Upper lobe of right lung (tissue), 1 donor: ENCODE measurements around the gene NBPF8. TPM values are rescaled to one million over a fixed set of nuclear protein-coding genes. Genes with fewer than 3 reads are reported as not detected.
"Not testable (repeated sequence)": the region's sequence is repeated elsewhere in the genome, so short reads cannot be mapped to it uniquely, and the experiment has no call there.

ENCODE experiments used
- ATAC-seq: fragments of 200-7000 bp; cut with Tn5 transposase; one replicate; pipeline ENCODE4 v1.9.1; 2020; ENCODE audit warnings: mild to moderate bottlenecking, moderate library complexity
- DNase-seq: peaks from one replicate; pipeline ENCODE4 v3.0.0-alpha.2; 2020
- H3K27ac ChIP-seq: fragments of 200-600 bp; one replicate; pipeline ENCODE4 v1.8.0; 2022
- H3K27me3 ChIP-seq: fragments of 200-600 bp; one replicate; pipeline ENCODE4 v1.8.0; 2022; ENCODE audit warnings: mild to moderate bottlenecking
- H3K36me3 ChIP-seq: fragments of 200-600 bp; one replicate; pipeline ENCODE4 v1.8.0; 2022
- H3K4me1 ChIP-seq: fragments of 200-600 bp; one replicate; pipeline ENCODE4 v1.8.0; 2022
- H3K4me3 ChIP-seq: fragments of 200-600 bp; one replicate; pipeline ENCODE4 v1.8.0; 2022; ENCODE audit warnings: mild to moderate bottlenecking
- H3K9me3 ChIP-seq: fragments of 200-600 bp; one replicate; pipeline ENCODE4 v1.8.0; 2022
- intact Hi-C: fragments of 100-400 bp; cut with DNase I; formaldehyde crosslinking; loops from one replicate; pipeline ENCODE4 v1.11.0; 2022
- long read RNA-seq: library from polyadenylated mRNA; unstranded; transcript quantifications from one replicate; pipeline ENCODE4 v2.0.0, GENCODE V29; 2021
- total RNA-seq: library from RNA; stranded (reverse); fragmentation: NEBNext Ultra II Directional; extraction: Animal tissue kit (Norgen Biotek cat#: 25700); gene quantifications from one replicate; pipeline ENCODE4 v1.2.1, GENCODE V29; 2021
- donor health status: DM: no; HTN: yes; CAD: no; lungs with severe emphysema.

Gene NBPF8, protein sequence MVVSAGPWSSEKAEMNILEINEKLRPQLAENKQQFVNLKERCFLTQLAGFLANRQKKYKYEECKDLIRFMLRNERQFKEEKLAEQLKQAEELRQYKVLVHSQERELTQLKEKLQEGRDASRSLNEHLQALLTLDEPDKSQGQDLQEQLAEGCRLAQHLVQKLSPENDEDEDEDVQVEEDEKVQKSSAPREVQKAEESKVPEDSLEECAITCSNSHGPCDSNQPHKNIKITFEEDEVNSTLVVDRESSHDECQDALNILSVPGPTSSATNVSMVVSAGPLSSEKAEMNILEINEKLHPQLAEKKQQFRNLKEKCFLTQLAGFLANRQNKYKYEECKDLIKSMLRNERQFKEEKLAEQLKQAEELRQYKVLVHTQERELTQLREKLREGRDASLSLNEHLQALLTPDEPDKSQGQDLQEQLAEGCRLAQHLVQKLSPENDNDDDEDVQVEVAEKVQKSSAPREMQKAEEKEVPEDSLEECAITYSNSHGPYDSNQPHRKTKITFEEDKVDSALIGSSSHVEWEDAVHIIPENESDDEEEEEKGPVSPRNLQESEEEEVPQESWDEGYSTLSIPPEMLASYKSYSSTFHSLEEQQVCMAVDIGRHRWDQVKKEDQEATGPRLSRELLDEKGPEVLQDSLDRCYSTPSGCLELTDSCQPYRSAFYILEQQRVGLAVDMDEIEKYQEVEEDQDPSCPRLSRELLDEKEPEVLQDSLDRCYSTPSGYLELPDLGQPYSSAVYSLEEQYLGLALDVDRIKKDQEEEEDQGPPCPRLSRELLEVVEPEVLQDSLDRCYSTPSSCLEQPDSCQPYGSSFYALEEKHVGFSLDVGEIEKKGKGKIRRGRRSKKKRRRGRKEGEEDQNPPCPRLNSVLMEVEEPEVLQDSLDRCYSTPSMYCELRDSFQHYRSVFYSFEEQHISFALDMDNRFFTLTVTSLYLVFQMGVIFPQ
- total RNA-seq, result 10.1 TPM
- long read RNA-seq, partial matches to known transcripts, result 10 of 20 reads
- long read RNA-seq, other reads (novel, unspliced or antisense), result 10 of 20 reads

GRCh38 chr1:120414911-120415480 is at the start of gene NBPF8:
Gene NBPF8, plus strand, starts transcription at chr1:120415035. Its CDS starts 21,488 bp downstream, at chr1:120436523.
- H3K4me1 ChIP-seq, intact Hi-C loops, H3K9me3 ChIP-seq, H3K27me3 ChIP-seq, H3K36me3 ChIP-seq: not testable (repeated sequence)
- ATAC-seq (peak; percentile 100), DNase-seq (peak; percentile 87)
- Histone ChIP-seq H3K4me3 (peak within 1 kb of the TSS; percentile 61), H3K27ac (peak within 1 kb of the TSS; percentile 55)

DNA sequence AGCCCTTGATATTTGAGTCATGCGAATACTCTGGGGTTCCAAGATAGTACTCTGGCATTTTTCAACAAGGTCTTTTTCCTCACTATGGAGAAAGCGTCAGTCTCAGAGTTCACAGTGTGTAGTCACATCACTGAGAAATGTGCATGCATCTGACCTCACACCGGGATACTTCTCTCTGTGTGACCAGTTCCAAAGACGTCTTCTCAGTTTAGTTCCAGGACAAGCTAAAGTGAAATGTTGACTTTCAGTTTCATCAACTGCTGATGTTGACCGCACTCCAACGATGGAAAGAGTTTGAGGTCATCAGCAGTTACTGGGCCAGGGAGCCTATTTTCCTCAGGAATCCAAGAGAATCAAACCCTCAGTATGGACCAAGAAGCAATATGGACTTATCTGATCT is 47.1 kb upstream of the NBPF8 start:
- intact Hi-C loops, H3K36me3 ChIP-seq, H3K27me3 ChIP-seq, H3K9me3 ChIP-seq, H3K4me3 ChIP-seq, DNase-seq, H3K27ac ChIP-seq, H3K4me1 ChIP-seq, ATAC-seq: not testable (repeated sequence)

GRCh38 chr1:120386651-120387050 is 28.2 kb upstream of the NBPF8 start:
- H3K36me3 ChIP-seq, H3K27me3 ChIP-seq, ATAC-seq, H3K4me1 ChIP-seq, H3K27ac ChIP-seq, intact Hi-C loops, DNase-seq, H3K9me3 ChIP-seq, H3K4me3 ChIP-seq: not testable (repeated sequence)

- ATAC-seq, H3K4me1 ChIP-seq, H3K27me3 ChIP-seq, H3K36me3 ChIP-seq, H3K4me3 ChIP-seq, DNase-seq, intact Hi-C loops, H3K9me3 ChIP-seq, H3K27ac ChIP-seq: not testable (repeated sequence)
Measured at GRCh38 chr1:120388597-120389126, 26.2 kb upstream of the NBPF8 start.

- H3K36me3 ChIP-seq, intact Hi-C loops, H3K27me3 ChIP-seq, ATAC-seq, H3K4me3 ChIP-seq, H3K9me3 ChIP-seq, H3K4me1 ChIP-seq, DNase-seq, H3K27ac ChIP-seq: not testable (repeated sequence)
Measured at GRCh38 chr1:120391365-120391764, 23.5 kb upstream of the NBPF8 start.

DNA sequence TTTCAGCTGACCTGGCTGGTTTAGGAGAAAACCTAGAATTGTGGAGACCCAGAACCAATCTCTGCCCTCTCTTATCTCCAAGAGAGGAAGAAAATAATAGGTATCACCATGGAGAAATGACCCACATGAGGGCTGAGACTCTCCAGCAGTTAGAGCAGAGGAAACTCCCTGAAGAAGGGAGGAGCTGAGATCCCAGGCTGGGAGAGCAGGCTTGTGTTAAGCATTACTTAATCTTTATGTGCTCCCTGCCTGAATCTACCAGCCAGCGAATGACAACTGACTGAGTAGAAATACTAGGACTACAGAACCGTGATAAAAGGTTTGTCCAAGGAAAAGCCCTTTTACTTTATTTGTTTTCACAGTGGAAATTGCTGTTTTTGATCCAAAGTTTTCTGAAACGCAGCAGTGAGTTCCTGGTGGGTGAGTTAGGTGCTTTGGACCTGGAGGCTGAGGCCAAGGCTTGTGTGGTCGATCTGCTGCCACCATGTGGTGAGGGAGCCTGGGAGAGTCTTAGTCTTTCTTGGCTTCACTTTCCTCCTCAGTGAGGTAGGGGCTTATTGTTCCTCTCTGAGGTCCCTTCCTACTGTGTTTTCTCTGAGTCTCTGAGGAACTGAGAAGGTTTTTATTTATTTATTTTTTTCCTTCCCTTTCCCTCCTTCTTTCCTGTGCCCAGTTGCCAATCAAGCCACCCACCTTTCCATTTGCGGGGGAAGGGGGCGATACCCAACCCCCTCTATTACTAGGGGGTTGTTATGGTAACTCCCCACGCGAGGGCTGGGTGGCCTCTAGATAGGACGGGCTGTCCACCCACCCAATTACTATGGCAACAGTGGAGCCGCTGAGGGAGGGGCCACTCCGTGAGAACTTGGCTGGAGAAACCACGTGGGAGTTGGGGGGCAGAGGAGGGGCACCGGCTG is 21.3 kb upstream of the NBPF8 start:
- H3K27me3 ChIP-seq, H3K9me3 ChIP-seq, H3K4me3 ChIP-seq, H3K27ac ChIP-seq, DNase-seq, H3K4me1 ChIP-seq, ATAC-seq, intact Hi-C loops, H3K36me3 ChIP-seq: not testable (repeated sequence)

GRCh38 chr1:120405348-120405747 is 9.5 kb upstream of the NBPF8 start:
- H3K27ac ChIP-seq, H3K36me3 ChIP-seq, DNase-seq, H3K4me1 ChIP-seq, ATAC-seq, H3K4me3 ChIP-seq, H3K9me3 ChIP-seq, H3K27me3 ChIP-seq, intact Hi-C loops: not testable (repeated sequence)

DNA sequence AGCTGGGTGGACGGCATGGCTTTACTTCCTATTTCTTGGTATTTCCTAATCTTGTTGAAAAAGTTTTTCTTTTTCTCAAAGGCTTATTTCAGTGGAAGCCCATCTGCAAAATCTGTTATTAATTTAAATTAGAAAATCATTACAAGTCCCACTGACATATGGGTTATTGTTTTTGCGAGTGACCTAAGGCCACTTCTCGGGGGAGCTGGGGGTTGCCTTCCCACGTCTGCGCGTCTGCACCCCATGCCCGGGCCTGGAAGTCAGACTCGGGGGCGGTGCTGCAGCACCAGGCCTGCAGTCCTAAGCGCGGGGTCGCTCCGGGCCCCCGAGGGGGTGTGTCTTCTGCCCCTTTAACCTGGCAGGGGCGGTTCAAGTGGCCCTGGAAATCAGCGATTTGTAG is 384 bp upstream of the NBPF8 start:
- H3K27me3 ChIP-seq, intact Hi-C loops, DNase-seq, H3K27ac ChIP-seq, H3K36me3 ChIP-seq, H3K9me3 ChIP-seq, H3K4me1 ChIP-seq, ATAC-seq: not testable (repeated sequence)
- peak overlapping the region; percentile 61 for H3K4me3 ChIP-seq

GRCh38 chr1:120415492-120415961 is 692 bp downstream of the NBPF8 start:
- peak overlapping the region; percentile 61 for H3K4me3 ChIP-seq
- H3K9me3 ChIP-seq, DNase-seq, H3K4me1 ChIP-seq, H3K36me3 ChIP-seq, intact Hi-C loops, H3K27me3 ChIP-seq: not testable (repeated sequence)
- H3K27ac ChIP-seq, result peak overlapping the region; percentile 24
- peak; percentile 78 for ATAC-seq

DNA sequence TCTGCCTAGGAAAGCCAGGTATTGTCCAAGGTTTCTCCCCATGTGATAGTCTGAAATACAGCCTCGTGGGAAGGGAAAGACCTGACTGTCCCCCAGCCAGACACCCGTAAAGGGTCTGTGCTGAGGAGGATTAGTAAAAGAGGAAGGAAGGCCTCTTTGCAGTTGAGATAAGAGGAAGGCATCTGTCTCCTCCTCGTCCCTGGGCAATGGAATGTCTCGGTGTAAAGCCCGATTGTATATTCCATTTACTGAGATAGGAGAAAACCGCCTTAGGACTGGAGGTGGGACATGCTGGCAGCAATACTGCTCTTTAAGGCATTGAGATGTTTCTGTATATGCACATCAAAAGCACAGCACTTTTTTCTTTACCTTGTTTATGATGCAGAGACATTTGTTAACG is 10.2 kb downstream of the NBPF8 start:
- intact Hi-C loops, H3K4me3 ChIP-seq, H3K36me3 ChIP-seq, H3K4me1 ChIP-seq, ATAC-seq, H3K9me3 ChIP-seq, H3K27me3 ChIP-seq, DNase-seq, H3K27ac ChIP-seq: not testable (repeated sequence)

GRCh38 chr1:120431626-120432025 is 16.8 kb downstream of the NBPF8 start:
- H3K4me1 ChIP-seq, H3K27ac ChIP-seq, H3K36me3 ChIP-seq, ATAC-seq, H3K4me3 ChIP-seq, H3K27me3 ChIP-seq, intact Hi-C loops, DNase-seq, H3K9me3 ChIP-seq: not testable (repeated sequence)

DNA sequence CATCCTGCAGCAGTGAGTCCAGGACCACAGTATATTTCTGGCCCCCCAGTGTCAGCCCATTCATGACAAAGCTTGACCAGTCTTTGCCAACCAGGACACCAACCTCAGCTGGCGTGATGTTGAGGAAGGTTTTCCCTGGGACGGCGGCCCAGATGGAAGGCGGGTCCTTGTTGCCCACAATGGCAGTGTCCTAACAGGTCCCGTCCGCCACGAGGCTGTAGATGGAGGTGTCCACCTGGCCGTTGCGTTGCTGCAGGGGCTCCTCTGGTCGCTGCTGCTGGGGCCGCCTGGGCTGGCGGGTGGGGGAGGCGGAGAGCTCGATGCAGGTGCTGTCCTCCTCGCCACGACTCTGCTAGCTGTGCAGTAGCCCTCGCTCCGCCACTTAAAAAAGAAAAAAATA is 19.0 kb downstream of the NBPF8 start:
- H3K36me3 ChIP-seq, H3K9me3 ChIP-seq, ATAC-seq, H3K4me1 ChIP-seq, H3K4me3 ChIP-seq, intact Hi-C loops, DNase-seq, H3K27me3 ChIP-seq, H3K27ac ChIP-seq: not testable (repeated sequence)

DNA sequence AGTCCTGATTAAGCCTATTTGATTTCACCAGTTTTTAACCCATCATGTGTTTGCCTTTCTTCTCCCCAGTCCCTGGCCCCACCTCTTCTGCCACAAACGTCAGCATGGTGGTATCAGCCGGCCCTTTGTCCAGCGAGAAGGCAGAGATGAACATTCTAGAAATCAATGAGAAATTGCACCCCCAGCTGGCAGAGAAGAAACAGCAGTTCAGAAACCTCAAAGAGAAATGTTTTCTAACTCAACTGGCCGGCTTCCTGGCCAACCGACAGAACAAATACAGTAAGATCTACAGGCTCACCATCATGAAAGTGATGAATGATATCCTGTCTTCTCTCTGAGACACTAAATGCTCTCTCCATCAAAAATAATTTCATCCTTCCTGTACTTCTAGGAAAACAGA is 34.3 kb downstream of the NBPF8 start:
- ATAC-seq, intact Hi-C loops, H3K4me1 ChIP-seq, H3K36me3 ChIP-seq, H3K9me3 ChIP-seq, DNase-seq, H3K4me3 ChIP-seq, H3K27ac ChIP-seq, H3K27me3 ChIP-seq: not testable (repeated sequence)
